HG02759 (cell line): Measurements from ENCODE around the gene KIAA1755.
A peak's percentile ranks its signal among the peaks of the same experiment; 100 is the strongest.

Source experiments
- ATAC-seq: cut with Tn5 transposase; IDR thresholded peaks from one replicate; pipeline ENCODE4 v1.9.1; 2021; ENCODE audit warnings: mild to moderate bottlenecking, moderate library complexity; ENCODE audit not compliant: unreplicated experiment

Gene KIAA1755

DNA sequence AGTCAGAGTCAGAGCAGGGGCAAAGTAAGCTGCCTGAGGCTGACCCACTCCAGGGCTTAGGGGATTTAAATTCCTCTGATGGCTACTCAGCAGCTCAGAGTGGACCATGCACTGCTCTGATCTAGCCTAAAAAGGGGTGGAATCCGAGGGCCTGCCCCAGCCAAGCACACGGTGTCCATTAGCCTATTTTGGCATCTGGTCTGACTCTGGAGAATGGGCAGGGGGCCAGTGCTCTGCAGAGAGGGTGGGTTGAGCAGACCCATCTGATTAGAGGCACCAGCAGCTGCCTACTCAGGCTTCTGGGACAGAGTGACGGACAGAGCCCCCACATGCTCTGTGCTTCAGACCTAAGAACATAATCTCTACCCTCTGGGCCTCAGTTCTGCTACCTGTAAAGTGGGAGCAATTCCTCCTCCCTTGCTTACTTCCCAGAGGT lies 69.6 kb downstream of the KIAA1755 start:
- ATAC-seq, result no peak

DNA sequence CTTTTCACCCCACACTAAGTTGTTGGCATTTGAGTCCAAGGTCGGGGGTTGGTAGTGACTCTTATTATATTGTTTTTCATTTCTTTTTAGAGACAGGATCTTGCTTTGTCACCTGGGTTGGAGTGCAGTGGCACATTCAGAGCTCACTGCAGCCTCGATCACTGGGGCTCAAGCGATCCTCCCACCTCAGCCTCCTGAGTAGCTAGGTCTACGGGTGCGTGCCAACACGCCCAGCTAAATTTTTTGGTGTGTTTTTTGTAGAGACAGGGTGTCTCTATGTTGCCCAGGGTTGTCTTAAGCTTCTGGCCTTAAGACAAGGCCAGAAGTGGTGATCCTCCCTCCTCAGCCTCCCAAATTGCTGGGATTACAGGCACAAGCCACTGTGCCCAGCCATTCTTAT lies 70.4 kb downstream of the KIAA1755 start:
- no peak for ATAC-seq

DNA sequence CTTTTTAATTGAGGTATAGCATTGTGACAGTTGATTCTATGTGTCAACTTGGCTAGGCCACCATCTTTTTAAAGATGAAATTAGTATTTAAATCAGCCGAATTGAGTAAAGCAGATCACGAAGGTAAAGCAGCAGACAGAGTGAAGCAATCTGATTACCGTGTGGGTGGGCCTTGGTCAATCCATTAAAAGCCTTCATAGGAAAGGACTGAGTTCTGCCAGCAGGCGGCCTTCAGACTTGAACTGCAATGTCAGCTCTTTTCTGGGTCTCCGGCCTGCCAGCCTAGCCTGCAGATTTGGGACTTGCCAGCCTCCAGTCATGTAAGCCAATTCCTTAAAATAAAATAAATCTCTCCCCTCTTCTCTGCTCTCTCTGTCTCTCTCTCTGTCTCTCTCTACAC lies 73.0 kb downstream of the KIAA1755 start:
- no peak for ATAC-seq

DNA sequence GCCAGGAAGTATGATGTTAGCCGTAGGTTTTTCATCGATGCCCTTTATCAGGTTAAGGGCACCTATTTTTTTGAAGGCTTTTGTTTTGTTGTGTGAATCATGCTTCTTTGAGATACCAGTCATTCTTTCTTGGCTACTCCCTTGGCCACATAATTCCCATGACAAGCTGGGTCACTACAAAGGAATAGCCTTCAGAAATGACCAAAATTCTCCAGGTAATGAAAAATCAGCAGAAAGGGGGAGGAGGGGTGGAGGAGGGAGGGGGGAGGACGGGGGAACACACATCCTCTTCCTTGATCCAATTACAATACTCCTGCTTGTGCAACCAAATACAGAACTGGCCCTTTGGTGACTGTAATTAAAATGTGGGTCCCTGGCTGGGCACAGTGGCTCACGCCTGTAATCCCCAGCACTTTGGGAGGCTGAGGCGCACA lies 73.7 kb downstream of the KIAA1755 start:
- no peak for ATAC-seq

DNA sequence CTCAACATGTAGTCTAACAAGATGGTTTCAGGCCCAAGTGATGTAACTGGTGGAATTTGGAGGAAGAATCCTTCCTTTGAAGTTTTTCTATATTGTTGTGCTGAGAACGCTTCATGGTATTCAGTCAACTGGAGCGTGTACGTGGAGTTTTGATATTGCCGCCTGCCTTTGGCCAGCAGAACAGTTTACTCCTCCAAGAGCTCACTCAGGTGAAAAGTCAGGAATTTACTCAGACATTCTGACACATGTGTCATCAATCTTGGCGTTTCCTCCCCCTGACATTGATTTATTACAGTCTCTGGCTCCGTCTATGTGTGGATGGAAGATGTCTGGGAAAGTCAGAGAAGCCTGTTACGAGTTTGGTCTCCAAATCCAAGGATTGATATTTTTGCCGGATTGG lies 76.4 kb downstream of the KIAA1755 start:
- ATAC-seq, result no peak

DNA sequence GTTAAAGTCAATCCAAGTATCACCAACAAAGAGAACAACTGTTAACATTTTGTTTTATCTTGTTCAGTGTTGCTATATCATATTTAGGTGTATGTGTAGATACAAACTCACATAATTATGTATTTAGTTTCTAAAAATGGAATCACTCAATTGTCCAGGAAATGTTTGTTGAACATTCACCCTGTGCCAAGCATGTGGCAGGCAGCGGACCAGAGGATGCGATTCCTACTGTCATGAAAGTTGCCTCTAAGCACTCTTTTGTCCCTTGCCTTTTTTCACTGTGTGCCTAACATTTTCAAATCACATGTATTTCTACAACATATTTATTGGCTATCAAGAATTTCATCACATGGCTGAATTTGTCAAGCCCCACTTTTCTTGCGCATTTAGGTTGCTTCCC lies 78.6 kb downstream of the KIAA1755 start:
- no peak for ATAC-seq

DNA sequence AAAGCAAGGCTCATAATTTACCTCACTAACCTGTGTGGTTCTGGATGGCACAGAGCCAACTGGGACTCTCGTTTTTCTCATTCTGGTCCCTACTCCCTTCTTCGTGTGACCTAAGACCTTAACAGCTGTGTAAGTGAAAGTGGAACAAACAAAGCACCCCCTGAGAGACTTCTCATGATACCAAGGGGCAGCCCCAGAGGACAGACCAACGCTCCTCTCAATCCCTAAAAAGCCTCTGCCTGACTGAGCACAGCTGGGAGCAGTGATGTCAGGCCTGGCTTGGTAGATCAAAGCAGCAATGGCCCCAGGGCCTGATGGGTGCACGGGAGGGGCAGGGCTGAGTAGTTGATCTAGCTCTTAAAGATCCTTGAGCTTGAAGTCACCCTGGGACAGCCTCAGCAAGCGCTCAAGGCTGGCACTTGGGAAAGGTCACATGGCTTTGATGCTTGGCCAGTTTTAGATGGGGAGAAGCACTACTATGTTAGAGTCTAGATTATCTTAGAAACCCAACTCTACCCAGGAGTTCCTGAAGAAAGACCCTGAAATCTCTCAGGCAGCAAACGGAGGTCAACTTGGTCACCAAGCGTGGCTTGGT lies 79.2 kb downstream of the KIAA1755 start:
- ATAC-seq, result peak; percentile 84

DNA sequence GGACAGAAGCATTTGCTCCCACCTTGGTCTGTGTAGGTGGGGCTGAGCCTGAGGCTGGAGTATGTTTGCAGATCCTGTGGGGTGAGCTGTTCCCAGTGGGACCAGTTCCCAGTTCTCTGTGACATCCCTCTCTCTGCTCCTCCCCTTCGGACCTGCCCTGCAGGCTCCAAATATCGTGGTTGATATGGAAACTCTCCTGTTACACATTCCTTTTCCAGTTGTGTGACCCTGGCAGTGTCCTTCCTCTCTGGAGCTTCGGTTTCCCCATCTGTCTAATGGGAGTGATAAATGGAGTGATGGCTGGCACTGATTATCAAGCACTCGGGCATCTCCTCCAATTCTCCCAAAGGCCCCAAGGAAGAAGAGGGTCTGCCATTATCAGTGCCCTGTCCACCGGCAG lies 79.8 kb downstream of the KIAA1755 start:
- no peak for ATAC-seq

DNA sequence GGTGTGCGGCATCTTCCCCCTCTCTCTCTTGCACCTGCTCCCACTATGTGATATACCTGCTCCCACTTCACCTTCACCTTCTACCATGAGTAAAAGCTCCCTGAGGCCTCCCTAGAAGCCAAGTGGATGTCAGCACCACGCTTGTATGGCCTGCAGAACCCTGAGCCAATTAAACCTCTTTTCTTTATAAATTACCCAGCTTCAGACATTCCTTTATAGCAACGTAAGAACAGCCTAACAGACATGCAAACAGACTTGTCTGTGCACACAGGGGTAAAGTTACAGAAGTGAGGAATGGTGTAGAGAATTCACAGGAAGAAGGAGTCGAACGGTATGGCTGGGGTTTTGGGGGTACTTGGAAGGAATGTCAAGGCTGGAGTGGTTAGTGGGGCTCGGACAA lies 80.7 kb downstream of the KIAA1755 start:
- no peak for ATAC-seq

DNA sequence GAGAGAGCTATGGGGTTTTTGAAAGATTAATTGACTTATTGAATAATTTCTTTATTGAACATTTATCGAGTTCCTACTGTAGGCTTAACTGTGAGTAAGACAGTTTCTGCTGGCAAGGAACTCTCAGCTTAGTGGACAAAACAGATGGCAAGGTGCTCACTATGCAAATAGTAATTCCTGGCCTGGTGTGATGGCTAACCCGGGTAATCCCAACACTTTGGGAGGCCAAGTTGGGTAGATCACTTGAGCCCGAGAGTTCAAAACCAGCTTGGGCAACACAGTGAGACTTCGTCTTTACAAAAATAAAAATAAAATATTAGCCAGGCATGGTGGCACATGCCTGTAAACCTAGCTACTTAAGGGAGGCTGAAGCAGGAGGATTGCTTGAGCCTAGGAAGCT lies 82.0 kb downstream of the KIAA1755 start:
- ATAC-seq, result no peak

DNA sequence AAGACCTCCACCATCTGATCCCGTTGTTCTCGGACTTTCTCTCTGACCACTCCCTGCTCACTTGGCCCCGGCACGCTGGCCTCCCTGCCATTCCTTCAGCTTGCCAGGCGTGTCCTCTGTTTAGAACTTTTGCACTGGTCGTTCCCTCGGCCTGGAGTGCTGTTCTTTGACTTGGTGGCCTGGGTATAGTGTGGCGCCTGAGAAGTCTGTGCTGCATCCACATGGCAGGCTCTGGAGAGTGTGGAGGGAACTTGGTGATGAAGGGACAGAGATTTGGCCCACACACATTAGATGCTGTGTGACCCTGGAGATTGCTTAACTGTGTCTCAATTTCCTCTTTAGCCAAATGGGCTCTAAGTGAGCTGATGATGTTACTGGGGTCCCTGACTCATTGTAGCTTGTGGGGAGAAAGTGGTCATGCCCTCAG lies 82.5 kb downstream of the KIAA1755 start:
- no peak for ATAC-seq

DNA sequence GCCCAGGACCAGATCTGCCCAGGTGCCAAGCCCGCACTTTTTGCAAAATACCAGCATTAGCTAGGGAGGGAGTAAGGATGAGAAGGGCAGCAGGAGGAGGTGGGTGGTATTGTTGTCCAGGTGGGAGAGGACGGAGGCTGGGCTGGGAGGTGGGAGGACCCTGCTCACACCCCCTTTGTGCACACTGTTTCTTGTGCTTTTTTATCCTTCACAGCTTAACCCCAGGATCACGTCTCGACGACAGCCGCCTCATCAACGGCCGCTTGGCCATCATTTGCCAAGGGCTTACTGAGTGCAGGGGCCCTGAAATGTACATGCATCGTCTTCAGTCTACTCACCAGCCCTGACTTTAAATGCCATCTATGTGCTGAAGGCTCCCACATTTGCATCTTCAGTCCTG lies 83.3 kb downstream of the KIAA1755 start:
- ATAC-seq, result no peak

DNA sequence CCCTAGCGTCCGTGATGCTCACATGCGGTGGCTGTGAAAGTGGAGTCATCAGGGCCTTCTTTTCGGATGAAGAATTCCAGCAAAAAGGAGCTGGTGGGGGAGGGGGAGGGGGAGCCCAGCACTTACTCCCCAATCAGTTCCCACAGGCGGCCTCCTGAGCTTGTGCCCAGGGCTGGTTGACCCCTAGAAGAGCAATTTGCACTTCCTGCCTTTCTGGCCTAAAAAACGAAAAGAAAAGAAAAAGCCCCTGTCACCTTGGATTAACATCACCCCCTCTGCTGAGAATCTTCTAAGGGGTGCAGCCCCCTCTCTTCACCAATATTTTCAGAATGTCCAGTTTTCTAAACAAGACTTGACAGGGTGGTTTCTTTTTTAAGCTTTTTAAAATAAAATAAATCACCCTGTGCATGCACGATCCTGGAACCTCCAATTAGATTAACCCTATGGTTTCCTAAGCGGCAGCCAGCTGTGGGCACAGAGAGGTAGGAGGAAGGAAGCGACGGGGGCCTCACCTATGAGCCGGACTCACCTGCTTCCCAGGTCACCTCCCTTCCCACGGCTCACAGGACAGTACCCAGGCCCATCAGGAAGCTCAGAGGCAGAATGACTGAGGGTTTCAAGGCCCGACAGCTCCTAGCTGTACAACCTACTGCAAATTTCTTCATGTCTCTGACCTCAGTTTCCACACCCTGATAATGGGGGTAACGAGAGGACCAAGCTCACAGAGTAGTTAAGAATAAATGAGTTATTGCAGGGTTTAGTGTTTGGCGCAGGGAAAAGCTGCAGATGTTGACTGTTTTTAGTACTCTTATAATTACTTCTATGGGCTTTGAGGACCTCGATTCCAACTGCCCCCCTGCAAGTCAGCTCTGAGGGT lies 85.0 kb downstream of the KIAA1755 start:
- no peak for ATAC-seq

DNA sequence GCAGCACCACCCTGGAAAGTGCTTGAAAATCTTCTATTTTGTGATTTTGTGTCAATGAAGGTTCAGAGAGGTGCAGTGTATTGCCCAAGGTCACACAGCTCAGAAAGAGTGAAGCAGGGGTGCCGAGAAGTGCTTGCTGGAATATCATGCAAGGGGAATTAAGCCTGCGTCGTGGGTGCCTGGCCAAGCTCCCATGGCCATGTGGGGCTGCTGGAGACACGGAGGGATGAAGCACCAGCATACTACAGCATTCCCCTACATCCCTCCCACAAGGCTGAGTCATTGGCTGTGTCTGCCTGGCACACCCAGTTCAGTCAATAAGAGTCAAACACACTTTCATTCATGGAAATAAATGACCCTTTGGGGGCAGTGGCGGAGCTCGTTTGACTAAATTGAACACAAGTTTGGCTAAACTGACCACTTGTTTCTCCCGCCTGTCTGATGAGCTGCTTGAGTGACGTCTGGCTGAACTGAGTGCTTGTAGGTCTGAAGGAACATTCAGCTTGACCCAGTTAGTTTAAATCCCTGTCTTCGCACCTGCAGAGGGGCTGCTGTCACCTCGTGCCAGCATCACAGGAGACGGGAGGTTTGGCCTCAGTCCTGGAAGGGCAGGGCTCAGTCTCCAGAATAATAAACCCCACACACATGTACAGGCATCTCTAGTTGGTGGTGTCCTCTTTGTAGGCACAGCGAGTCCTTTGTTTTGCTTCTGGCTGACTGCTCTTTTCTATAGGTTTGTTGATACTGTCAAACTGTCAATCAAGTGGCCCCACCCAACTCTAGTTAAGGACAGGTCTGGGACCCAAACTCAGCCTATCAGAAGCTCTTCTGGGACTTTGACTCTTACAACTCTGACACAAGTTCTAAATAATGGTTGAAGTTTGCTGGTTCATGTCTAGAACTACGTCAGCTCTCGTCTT lies 87.0 kb downstream of the KIAA1755 start:
- no peak for ATAC-seq

DNA sequence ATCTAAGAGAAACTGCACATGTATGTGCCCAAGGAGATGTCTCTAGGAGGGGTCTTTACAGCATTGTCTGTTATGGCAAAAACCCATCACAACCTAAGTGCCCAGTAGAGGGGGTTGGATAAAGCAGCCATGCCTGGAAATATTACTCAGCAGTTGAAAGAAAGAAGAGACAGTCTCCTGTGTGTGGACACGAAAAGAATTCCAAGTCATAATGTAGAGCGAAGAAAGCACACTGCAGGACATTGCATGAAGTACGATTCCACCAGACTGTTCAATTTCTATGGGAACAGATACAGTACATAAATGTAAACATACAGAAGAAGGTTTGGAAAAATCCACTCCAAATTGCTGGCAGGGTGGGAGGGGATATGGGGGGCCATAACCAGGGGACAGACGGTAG lies 88.1 kb downstream of the KIAA1755 start:
- no peak for ATAC-seq

DNA sequence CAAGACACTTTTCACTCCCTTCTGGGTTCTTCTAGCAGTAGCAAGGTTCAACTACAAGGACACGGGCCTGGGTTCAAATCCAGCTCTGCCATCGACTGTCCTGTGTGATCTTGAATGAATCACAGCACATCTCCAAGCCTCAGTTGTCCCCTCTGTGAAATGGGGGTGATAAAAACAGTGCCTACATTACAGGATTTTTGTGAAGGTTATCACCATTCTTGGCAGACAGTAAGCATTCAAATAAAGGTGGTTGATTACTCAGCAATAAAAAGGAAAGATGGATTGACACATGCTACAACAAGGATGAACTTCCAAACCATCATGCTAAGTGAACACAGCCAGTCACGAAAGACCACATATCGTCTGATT lies 88.9 kb downstream of the KIAA1755 start:
- ATAC-seq, result no peak

DNA sequence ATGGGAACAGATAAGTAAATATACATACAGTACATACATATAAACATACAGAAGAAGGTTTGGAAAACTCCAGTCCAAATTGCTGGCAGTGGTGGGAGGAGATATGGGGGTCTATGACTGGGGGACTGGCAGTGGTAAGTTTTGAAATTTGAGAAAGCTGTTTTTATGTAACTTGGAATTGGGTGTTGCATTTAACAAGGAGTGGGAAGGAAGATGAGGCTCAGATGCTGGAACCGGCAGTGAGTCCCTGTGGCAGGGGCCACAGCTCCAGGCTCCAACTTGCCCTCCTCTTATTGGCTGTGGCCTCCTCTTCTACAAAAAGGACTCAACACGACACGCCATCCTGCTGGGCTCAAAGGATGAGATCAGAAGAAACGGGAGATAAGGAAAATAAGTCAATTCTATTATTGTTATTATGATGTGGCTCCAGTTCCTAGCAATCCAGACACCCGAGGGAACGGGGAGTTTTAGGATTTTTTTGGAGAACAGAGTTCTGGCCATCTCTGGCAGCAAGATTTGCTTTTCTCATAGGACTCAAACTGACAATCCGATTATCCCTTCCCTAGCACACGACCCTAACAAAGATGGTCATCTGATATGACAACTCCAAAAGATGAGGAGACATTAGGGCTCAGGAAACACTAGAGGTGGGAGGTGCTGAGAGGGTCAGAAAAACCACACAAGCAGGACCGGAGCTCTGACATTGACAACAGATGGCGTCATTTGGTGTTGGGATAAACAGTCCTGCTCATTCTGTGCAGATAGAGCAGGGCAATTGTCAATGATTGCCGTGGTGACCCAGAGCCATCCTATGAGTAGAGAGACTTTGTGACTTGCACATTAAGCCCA lies 89.5 kb downstream of the KIAA1755 start:
- no peak for ATAC-seq

DNA sequence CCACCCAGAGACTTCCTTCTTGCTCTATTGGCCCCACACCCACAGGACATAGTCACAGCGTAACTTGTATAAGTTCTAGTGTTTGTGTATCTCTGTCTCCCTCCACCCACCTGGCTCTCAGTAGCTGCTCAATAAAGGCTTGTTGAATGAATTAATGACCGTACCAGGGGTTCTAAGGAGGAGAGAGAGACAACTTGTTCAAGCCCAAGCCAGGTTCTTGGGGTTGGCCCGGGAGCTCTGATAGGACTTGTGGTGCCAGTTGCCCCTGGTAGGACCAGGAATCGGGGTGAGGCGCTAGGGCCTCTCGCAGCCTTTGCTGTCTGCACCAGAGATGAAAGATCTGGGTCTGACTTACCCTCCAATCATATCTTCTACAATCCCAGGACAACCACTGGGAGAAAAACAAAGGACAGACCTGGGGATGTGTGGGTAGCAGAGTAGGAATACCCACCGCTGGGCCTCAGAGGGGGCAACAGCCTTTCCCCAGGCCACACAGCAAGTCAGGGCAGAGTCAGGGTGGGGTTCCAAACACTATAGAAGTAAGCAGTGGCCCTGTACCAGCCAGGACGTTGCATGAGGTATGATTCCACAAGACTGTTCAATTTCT lies 90.2 kb downstream of the KIAA1755 start:
- ATAC-seq, result no peak

DNA sequence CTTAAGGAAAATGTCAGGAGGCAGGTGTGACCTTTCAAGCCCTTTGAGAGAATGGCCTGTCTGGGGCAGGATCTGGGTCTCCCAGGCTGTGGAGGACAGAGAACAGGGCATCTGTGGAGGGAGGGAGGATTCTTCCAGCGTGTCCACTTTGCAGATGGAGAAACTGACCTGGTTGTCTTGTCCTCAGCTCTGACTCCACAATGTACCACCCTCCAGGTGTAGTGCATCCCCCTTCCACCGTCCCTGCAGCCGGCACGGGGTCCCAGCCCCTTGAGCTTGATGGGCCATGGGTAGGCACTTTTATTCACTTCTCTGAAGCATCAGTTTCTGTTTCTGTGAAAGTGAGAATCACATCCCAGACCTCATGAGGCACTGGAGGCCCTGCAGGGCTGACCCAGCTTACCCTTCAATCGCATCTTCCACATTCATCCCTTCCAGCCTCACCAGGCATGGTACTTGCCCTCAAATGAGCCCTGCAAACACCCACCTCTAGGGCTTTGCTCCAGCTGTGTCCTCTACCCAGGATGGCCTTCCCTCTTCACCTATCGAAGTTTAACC lies 90.8 kb downstream of the KIAA1755 start:
- no peak for ATAC-seq
